IMR-90 (cell line): ENCODE results near the gene LGALS9. TPM values are rescaled to one million over a fixed set of nuclear protein-coding genes. Genes with fewer than 3 reads are reported as not detected.
"Not testable (repeated sequence)": the region's sequence is repeated elsewhere in the genome, so short reads cannot be mapped to it uniquely, and the experiment has no call there.

Source experiments
- ATAC-seq: fragments of 200-7000 bp; cut with Tn5 transposase; 2 replicates; pipeline ENCODE4 v1.9.1; 2020; ENCODE audit warnings: low read depth, mild to moderate bottlenecking, moderate library complexity
- BruUV-seq: library from RNA; stranded (reverse); fragments of 400-500 nt; replicated peaks from 2 replicates; lab custom pipeline; 2021; lab: Mats Ljungman, UMichigan
- CTCF ChIA-PET: fragments of 300-600 bp; formaldehyde crosslinking; extraction: SDS; loops from one replicate; lab custom pipeline; 2021; ENCODE audit warnings: antibody characterized with exemption; lab: Yijun Ruan, JAX
- POLR2A ChIA-PET: fragments of 300-600 bp; sonication (Branson Sonifier 250); formaldehyde crosslinking; loops from one replicate; lab custom pipeline; 2022; ENCODE audit warnings: antibody characterized with exemption; ENCODE audit not compliant: unreplicated experiment; lab: Charles Lee
- DNase-seq: peaks from one replicate; pipeline ENCODE4 v3.0.0; 2013
- H2AFZ ChIP-seq: replicated peaks from 2 replicates; pipeline ENCODE3; 2013; ENCODE audit warnings: low read length, mild to moderate bottlenecking; ENCODE audit not compliant: poor library complexity
- H2AK5ac ChIP-seq: 2 replicates; pipeline ENCODE4 v1.6.1; 2013; ENCODE audit warnings: low read depth, low read length, inconsistent platforms
- H2AK9ac ChIP-seq: replicated peaks from 2 replicates; pipeline ENCODE3; 2013; ENCODE audit warnings: mild to moderate bottlenecking, low read depth, low read length, moderate library complexity; ENCODE audit not compliant: poor library complexity
- H2BK120ac ChIP-seq: 2 replicates; pipeline ENCODE4 v1.6.1; 2013; ENCODE audit warnings: low read depth, low read length, inconsistent platforms
- H2BK15ac ChIP-seq: 3 replicates; pipeline ENCODE4 v1.6.1; 2013; ENCODE audit warnings: low read depth, low read length, inconsistent platforms
- H2BK20ac ChIP-seq: 2 replicates; pipeline ENCODE4 v1.6.1; 2013; ENCODE audit warnings: low read depth, mild to moderate bottlenecking, inconsistent platforms, low read length, moderate library complexity
- H2BK5ac ChIP-seq: 2 replicates; pipeline ENCODE4 v1.6.1; 2013; ENCODE audit warnings: mild to moderate bottlenecking, low read depth, low read length, inconsistent platforms; ENCODE audit not compliant: poor library complexity, severe bottlenecking
- H3K14ac ChIP-seq: replicated peaks from 2 replicates; pipeline ENCODE4 v1.6.1; 2013; ENCODE audit warnings: low read depth, low read length, inconsistent platforms
- H3K18ac ChIP-seq: 2 replicates; pipeline ENCODE4 v1.6.1; 2013; ENCODE audit warnings: low read depth, low read length, control low read depth
- H3K23ac ChIP-seq: 2 replicates; pipeline ENCODE4 v1.6.1; 2013; ENCODE audit warnings: low read depth, low read length, inconsistent platforms
- H3K27ac ChIP-seq: 2 replicates; pipeline ENCODE4 v1.5.1; 2013; ENCODE audit warnings: mild to moderate bottlenecking, control low read depth, low read length; ENCODE audit not compliant: insufficient read depth
- H3K27me3 ChIP-seq: 2 replicates; pipeline ENCODE4 v1.6.1; 2013; ENCODE audit warnings: low read length; ENCODE audit not compliant: control insufficient read depth, insufficient read depth
- H3K36me3 ChIP-seq: 2 replicates; pipeline ENCODE4 v1.6.1; 2013; ENCODE audit warnings: low read length, mixed read lengths; ENCODE audit not compliant: control insufficient read depth, insufficient read depth
- H3K4ac ChIP-seq: 2 replicates; pipeline ENCODE4 v1.6.1; 2013; ENCODE audit warnings: low read depth, low read length, inconsistent platforms
- H3K4me1 ChIP-seq: 2 replicates; pipeline ENCODE4 v1.6.1; 2013; ENCODE audit warnings: low read length, mixed read lengths; ENCODE audit not compliant: control insufficient read depth, insufficient read depth
- H3K4me2 ChIP-seq: 2 replicates; pipeline ENCODE4 v1.6.1; 2013; ENCODE audit warnings: low read depth, mild to moderate bottlenecking, control low read depth, low read length, moderate library complexity
- H3K4me3 ChIP-seq: 2 replicates; pipeline ENCODE4 v1.5.1; 2013; ENCODE audit warnings: low read depth, mild to moderate bottlenecking, control low read depth, low read length, moderate library complexity; ENCODE audit not compliant: insufficient read depth
- H3K56ac ChIP-seq: 2 replicates; pipeline ENCODE4 v1.6.1; 2013; ENCODE audit warnings: low read length, inconsistent platforms; ENCODE audit not compliant: insufficient read depth; ENCODE audit errors: extremely low read depth
- H3K79me1 ChIP-seq, 2 experiments: 2 replicates each; pipeline ENCODE4 v1.6.1; 2013; ENCODE audit warnings: low read length in 2 of 2, inconsistent platforms in 1 of 2, low read depth in 1 of 2
- H3K9ac ChIP-seq: 2 replicates; pipeline ENCODE4 v1.6.1; 2013; ENCODE audit warnings: low read depth, low read length, control low read depth
- H3K9me1 ChIP-seq: 2 replicates; pipeline ENCODE4 v1.6.1; 2013; ENCODE audit warnings: low read length, inconsistent platforms; ENCODE audit not compliant: insufficient read depth
- H3K9me3 ChIP-seq: 2 replicates; pipeline ENCODE4 v1.6.1; 2013; ENCODE audit warnings: low read length; ENCODE audit not compliant: control insufficient read depth, insufficient read depth
- H4K20me1 ChIP-seq: 2 replicates; pipeline ENCODE4 v1.6.1; 2013; ENCODE audit warnings: low read length, inconsistent platforms; ENCODE audit not compliant: insufficient read depth
- H4K5ac ChIP-seq: 2 replicates; pipeline ENCODE4 v1.6.1; 2013; ENCODE audit warnings: mild to moderate bottlenecking, low read depth, low read length, control low read depth
- H4K8ac ChIP-seq, 2 experiments: 2 replicates each; pipeline ENCODE4 v1.6.1; 2013; ENCODE audit warnings: low read depth in 2 of 2, low read length in 2 of 2, control low read depth in 1 of 2, inconsistent platforms in 1 of 2
- H4K91ac ChIP-seq: 2 replicates; pipeline ENCODE4 v1.6.1; 2013; ENCODE audit warnings: low read depth, low read length, inconsistent platforms; ENCODE audit not compliant: insufficient read depth
- WGBS, 2 experiments: methylation state at CpG; one replicate each; pipeline versions ENCODE4 v1.1.5 to v1.1.7; 2013; ENCODE audit warnings: missing lambda C conversion rate in 2 of 2; ENCODE audit not compliant: insufficient read length in 1 of 2; ENCODE audit errors: extremely low coverage in 2 of 2; 5-methylcytosine and 5-hydroxymethylcytosine counted together
- dilution Hi-C: fragments of 300-500 bp; cut with HindIII; formaldehyde crosslinking; loops from one replicate; pipeline ENCODE4 v1.14.3; 2018; ENCODE audit warnings: low sequenced_read_pairs; ENCODE audit not compliant: unreplicated experiment
- in situ Hi-C: fragments of 300-500 bp; cut with MboI; formaldehyde crosslinking; loops from 3 replicates; pipeline ENCODE4 v1.14.3; 2019; ENCODE audit warnings: low sequenced_read_pairs, inconsistent platforms, mixed read lengths
- intact Hi-C: fragments of 100-400 bp; cut with micrococcal nuclease; formaldehyde crosslinking; loops from 2 replicates; pipeline ENCODE4 v1.10.0; 2022
- polyA plus RNA-seq, 3 experiments: library from polyadenylated mRNA; depleted of rRNA; stranded (reverse); fragments of >200 nt; gene quantifications; 2 replicates each; pipeline ENCODE4 v1.2.3, GENCODE V29; 2012; ENCODE audit warnings: low replicate concordance in 1 of 3
- total RNA-seq: library from RNA; depleted of rRNA; stranded (reverse); fragments of >200 nt; gene quantifications from 2 replicates; pipeline ENCODE4 v1.2.3, GENCODE V29; 2012

LGALS9 gene
- total and polyA plus RNA-seq, 2 of the 4 experiments (the other 2 are of a cell fraction), result 0.54 to 2.5 TPM

- H3K36me3 ChIP-seq, H3K4me3 ChIP-seq, POLR2A ChIA-PET, H4K5ac ChIP-seq, CTCF ChIA-PET, H2AK9ac ChIP-seq, H4K91ac ChIP-seq, H2BK120ac ChIP-seq, H3K79me1 ChIP-seq, dilution Hi-C loops, H2BK15ac ChIP-seq, H3K56ac ChIP-seq, H3K18ac ChIP-seq, H3K9me1 ChIP-seq, H3K14ac ChIP-seq, H3K4me2 ChIP-seq, H3K4ac ChIP-seq, intact Hi-C loops, ATAC-seq, H2BK20ac ChIP-seq, H3K27me3 ChIP-seq, H3K9me3 ChIP-seq, H3K4me1 ChIP-seq, BruUV-seq, H4K20me1 ChIP-seq, H3K23ac ChIP-seq, H3K27ac ChIP-seq, DNase-seq, H4K8ac ChIP-seq, H2BK5ac ChIP-seq, H2AFZ ChIP-seq, H2AK5ac ChIP-seq, in situ Hi-C loops, H3K9ac ChIP-seq: not testable (repeated sequence)
- no CpG with 5 or more reads among the region's 5 CpGs for whole genome bisulfite sequencing, 2 experiments
Observed at GRCh38 chr17:27649111-27649571, 18.2 kb downstream of the LGALS9 start.
